PFSK-1 (cell line): ENCODE results near the gene TGM5.

ENCODE experiments used
- FOXP2 ChIP-seq: optimal IDR thresholded peaks from 2 replicates; pipeline ENCODE3; 2011; ENCODE audit warnings: borderline replicate concordance, control low read depth, inconsistent platforms; ENCODE audit not compliant: insufficient read depth; ENCODE audit errors: extremely low read length, extremely low read depth
- POLR2AphosphoS5 ChIP-seq: IDR thresholded peaks from 2 replicates; pipeline ENCODE4 v1.6.1; 2012; ENCODE audit warnings: low read depth, mild to moderate bottlenecking, control low read depth, low read length, moderate library complexity
- SIN3A ChIP-seq: IDR thresholded peaks from 2 replicates; pipeline ENCODE4 v1.6.1; 2012; ENCODE audit warnings: mild to moderate bottlenecking, low read length, moderate library complexity, borderline replicate concordance; ENCODE audit not compliant: insufficient read depth
- TAF1 ChIP-seq: IDR thresholded peaks from 2 replicates; pipeline ENCODE4 v1.6.1; 2012; ENCODE audit warnings: low read length, control low read depth, borderline replicate concordance; ENCODE audit not compliant: insufficient read depth
- TF ChIP-seq, protein P1 (sequence below), 2 experiments: IDR thresholded peaks; 2 replicates each; pipeline versions ENCODE4 v1.6.1 to v1.8.0; 2011 to 2012; ENCODE audit warnings: low read depth in 2 of 2, low read length in 2 of 2, control low read depth in 1 of 2, inconsistent platforms in 1 of 2, mild to moderate bottlenecking in 1 of 2, moderate library complexity in 1 of 2; ENCODE audit not compliant: insufficient read depth in 1 of 2

Gene TGM5

DNA sequence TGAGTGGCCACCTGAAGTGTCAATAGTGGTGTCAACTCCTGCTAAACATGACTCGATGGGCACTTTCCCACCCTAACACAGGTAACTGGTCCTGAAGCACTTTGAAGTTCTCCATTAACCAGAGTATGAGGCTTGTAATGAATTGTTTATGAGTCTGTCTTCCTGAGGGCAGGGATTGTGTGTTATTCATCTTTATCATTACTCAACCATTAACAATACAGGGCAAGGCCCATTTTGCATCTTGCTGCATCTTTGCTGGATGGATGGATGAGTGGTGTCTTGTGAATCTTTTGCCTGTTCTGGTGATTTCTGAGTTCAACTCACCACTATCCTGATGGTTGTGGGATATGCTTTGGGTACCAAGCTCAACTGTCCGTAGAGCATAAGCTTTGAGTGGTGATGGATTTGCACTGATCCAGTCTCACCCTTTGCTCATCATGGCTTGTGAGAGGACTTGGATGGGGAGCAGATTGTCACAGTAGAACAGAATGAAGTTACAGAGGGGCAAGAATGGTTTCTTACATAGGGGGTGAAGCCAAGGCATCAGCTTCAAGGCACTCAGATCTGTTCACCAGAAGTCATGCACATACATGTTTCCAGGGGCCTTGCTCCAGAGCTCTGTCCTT, 23.6 kb downstream of the TGM5 start:
- TF ChIP-seq, protein P1, sequence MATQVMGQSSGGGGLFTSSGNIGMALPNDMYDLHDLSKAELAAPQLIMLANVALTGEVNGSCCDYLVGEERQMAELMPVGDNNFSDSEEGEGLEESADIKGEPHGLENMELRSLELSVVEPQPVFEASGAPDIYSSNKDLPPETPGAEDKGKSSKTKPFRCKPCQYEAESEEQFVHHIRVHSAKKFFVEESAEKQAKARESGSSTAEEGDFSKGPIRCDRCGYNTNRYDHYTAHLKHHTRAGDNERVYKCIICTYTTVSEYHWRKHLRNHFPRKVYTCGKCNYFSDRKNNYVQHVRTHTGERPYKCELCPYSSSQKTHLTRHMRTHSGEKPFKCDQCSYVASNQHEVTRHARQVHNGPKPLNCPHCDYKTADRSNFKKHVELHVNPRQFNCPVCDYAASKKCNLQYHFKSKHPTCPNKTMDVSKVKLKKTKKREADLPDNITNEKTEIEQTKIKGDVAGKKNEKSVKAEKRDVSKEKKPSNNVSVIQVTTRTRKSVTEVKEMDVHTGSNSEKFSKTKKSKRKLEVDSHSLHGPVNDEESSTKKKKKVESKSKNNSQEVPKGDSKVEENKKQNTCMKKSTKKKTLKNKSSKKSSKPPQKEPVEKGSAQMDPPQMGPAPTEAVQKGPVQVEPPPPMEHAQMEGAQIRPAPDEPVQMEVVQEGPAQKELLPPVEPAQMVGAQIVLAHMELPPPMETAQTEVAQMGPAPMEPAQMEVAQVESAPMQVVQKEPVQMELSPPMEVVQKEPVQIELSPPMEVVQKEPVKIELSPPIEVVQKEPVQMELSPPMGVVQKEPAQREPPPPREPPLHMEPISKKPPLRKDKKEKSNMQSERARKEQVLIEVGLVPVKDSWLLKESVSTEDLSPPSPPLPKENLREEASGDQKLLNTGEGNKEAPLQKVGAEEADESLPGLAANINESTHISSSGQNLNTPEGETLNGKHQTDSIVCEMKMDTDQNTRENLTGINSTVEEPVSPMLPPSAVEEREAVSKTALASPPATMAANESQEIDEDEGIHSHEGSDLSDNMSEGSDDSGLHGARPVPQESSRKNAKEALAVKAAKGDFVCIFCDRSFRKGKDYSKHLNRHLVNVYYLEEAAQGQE (IDR thresholded peaks at IDR 0.05; ENCODE audit: insufficient read depth in 1 of 2, low read depth in 2 of 2, low read length in 2 of 2), result no peak
- no peak for TF ChIP-seq POLR2AphosphoS5
- no peak for TF ChIP-seq TAF1
- no peak for TF ChIP-seq FOXP2
- TF ChIP-seq SIN3A, result no peak

DNA sequence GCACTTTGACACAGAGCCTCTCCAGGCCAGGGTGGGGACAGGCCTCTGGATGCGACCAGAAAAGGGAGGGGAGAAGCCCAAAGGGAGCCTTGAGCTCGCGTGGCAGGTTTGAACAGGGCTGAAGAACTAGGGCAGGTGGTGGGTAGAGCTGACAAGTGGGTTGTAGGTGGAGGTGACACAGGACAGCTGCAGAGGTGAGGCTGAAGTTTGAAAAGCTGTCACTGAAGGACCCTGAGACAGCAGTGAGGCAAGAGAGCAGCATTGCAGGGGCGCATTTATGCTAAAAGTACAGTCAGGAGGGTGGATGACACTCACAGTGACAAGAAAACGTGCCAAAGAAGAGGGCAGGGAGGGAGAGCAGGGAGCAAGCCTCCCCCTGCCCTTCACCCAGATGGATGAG, 24.1 kb downstream of the TGM5 start:
- TF ChIP-seq, protein P1 (IDR thresholded peaks at IDR 0.05; ENCODE audit: insufficient read depth in 1 of 2, low read depth in 2 of 2, low read length in 2 of 2), result no peak

DNA sequence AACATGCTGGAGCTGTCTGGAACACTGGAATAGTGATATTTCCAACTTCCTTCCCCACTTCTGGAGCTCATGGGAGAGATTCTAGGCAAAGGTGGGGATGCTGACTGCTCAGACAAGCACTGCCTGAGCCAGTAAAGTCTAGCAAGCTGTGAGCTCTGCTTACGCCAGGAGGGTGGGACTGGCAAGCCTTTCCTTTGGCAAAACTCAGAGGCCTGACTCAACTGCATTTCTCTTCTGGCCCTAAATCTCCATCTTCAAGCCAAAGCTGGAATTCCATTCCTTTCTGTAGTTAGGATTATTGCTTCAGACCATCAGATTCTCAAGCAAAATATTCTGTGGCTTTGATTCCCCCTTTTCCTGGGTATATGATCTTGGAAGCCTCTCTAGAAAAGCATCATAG, 25.6 kb downstream of the TGM5 start:
- TF ChIP-seq TAF1 (no peak), FOXP2 (no peak), SIN3A (no peak)

DNA sequence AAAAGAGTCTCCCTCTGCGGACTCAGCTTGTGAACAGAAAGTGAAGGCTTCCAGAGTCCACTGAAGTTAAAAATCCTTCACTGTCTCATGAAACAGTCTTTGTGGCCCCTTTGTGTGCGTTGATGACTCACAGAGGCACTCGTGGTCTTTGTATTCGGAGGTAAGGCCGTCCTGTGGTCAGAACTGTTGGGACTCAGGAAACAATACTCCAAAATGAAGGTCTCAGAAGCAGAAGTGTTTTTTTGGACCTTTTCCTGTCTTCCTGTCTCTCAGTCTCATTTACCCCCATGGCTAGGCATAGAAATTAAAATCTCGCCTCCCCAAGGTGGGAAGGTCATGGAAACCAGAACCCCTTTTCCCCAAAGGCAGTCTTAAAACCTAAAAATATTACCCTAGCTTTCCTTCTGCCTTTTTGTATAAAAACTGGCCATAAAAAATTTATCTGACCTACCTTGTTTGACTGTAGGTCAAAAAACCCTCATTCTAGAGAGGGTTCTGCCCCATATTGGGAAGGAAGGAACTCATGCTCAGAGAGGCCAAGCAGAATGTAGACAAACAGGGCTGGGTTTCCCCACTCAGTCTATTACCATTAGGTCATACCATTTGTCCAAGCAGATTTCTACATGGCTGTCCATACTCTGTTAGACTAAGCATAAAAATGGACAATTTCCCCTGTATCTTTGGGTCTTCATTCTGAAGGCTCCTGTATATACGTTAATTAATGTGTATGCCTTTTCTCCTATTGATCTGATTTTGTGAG, 26.8 kb downstream of the TGM5 start:
- TF ChIP-seq FOXP2, result no peak
- no peak for TF ChIP-seq SIN3A
- TF ChIP-seq POLR2AphosphoS5, result no peak
- no peak for TF ChIP-seq TAF1
- TF ChIP-seq, protein P1 (IDR thresholded peaks at IDR 0.05; ENCODE audit: insufficient read depth in 1 of 2, low read depth in 2 of 2, low read length in 2 of 2), result no peak

DNA sequence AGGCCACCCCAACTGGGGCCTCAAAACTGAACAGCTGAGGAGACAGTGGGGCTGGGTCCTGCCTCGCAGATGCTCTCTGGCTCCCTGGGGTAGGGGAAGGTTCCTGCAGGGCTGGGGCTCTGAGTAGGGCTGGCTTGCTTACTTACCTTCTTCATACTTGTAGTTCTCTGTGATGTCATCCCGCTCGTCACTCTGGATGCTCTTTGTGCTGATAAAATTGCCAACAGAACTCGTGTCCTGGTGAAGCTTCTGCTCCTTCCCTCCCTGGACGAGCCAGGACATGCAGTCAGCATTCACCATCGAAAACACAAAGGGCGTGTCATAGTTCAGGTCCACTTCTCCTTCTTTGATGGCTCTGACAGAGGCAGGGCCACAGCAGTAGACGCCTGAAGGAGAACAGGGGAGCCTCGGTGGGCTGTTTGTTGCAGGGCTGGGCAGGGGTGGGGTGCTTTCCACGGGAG, 28.0 kb downstream of the TGM5 start:
- TF ChIP-seq POLR2AphosphoS5 (no peak), FOXP2 (no peak)

DNA sequence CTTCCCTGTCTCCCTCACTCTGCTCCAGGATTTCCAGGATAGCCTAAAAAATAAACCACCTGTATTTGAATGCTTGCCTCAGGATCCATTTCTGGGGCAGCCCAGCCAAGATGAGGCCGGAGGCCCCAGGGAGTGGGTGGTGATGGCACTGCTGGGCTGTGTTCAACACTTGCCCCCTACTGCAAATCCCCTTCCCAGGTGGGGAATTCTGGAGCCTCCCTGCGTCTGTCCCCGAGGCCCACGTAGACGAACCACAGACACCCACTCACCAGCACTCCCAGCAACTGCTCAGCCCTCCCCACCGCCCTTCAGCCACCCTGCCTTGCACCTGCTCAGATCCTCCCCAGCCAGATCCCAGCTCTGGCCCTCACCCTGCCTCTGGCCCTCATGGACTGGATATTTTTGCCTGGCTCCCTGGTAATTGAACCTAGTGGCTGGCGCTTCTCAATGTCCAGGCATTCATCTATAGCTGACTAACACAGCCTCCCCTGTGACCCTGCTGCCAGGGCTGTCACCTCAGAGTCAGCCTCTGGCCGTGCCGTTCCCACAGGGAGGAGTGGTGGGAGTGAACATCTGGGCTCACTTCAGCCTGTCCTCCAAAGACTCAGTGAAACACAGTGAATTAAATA, 28.8 kb downstream of the TGM5 start:
- TF ChIP-seq, protein P1 (IDR thresholded peaks at IDR 0.05; ENCODE audit: insufficient read depth in 1 of 2, low read depth in 2 of 2, low read length in 2 of 2), result no peak
- no peak for TF ChIP-seq SIN3A
- no peak for TF ChIP-seq POLR2AphosphoS5
